Hematopoietic multipotent progenitor cell treated with erythropoietin and hydrocortisone succinate and interleukin-3 and kit ligand, for 15 days (in vitro differentiated cells): ENCODE data around the gene CLEC16A.

Experiments
- DNase-seq: peaks from one replicate; pipeline ENCODE4 v3.0.0-alpha.2; 2015; ENCODE audit warnings: low spot score

Gene CLEC16A

GRCh38 chr16:11181242-11181898 lies 237.0 kb downstream of the CLEC16A start:
- no peak for DNase-seq

- DNase-seq = no peak
Measured at GRCh38 chr16:11181899-11182279, 237.5 kb downstream of the CLEC16A start.

GRCh38 chr16:11182411-11182810 lies 238.0 kb downstream of the CLEC16A start:
- no peak for DNase-seq

- no peak for DNase-seq
Measured at GRCh38 chr16:11183035-11183812, 238.9 kb downstream of the CLEC16A start.

- DNase-seq = no peak
Measured at GRCh38 chr16:11183951-11184350, 239.6 kb downstream of the CLEC16A start.

GRCh38 chr16:11187522-11188023 lies 243.2 kb downstream of the CLEC16A start:
- no peak for DNase-seq

GRCh38 chr16:11188801-11189740 lies 244.7 kb downstream of the CLEC16A start:
- DNase-seq = no peak

- DNase-seq = no peak
Measured at GRCh38 chr16:11190588-11191560, 246.5 kb downstream of the CLEC16A start.

- DNase-seq = no peak
Measured at GRCh38 chr16:11191665-11192064, 247.3 kb downstream of the CLEC16A start.

- no peak for DNase-seq
Measured at GRCh38 chr16:11193494-11193893, 249.1 kb downstream of the CLEC16A start.

- DNase-seq = no peak
Measured at GRCh38 chr16:11194913-11195312, 250.5 kb downstream of the CLEC16A start.

GRCh38 chr16:11196286-11196828 lies 252.0 kb downstream of the CLEC16A start:
- DNase-seq = no peak

- DNase-seq = no peak
Measured at GRCh38 chr16:11198375-11198774, 254.0 kb downstream of the CLEC16A start.

- DNase-seq = peak; percentile 15
Measured at GRCh38 chr16:11198828-11199227, 254.5 kb downstream of the CLEC16A start.

- no peak for DNase-seq
Measured at GRCh38 chr16:11200592-11200991, 256.2 kb downstream of the CLEC16A start.

GRCh38 chr16:11201498-11202259 lies 257.3 kb downstream of the CLEC16A start:
- no peak for DNase-seq

- DNase-seq = no peak
Measured at GRCh38 chr16:11202260-11203091, 258.1 kb downstream of the CLEC16A start.

- DNase-seq = no peak
Measured at GRCh38 chr16:11203111-11203623, 258.8 kb downstream of the CLEC16A start.

- no peak for DNase-seq
Measured at GRCh38 chr16:11204513-11205047, 260.2 kb downstream of the CLEC16A start.
